Cardiac muscle cell (in vitro differentiated cells and primary cell): ENCODE data around the gene ARSI. TPM values are rescaled to one million over a fixed set of nuclear protein-coding genes. Genes with fewer than 3 reads are reported as not detected.
A peak's percentile ranks its signal among the peaks of the same experiment; 100 is the strongest.

Experiments used
- DNase-seq, 2 donors: peaks; one replicate each; pipeline versions ENCODE4 v3.0.0 to v3.0.0-alpha.2; 2010 to 2017; ENCODE audit warnings: low read depth in 1 of 2, low spot score in 1 of 2
- H3K27ac ChIP-seq: fragments of 200-600 bp; sonication (generic); 2 replicates; pipeline ENCODE4 v1.5.1; 2016
- H3K27me3 ChIP-seq: fragments of 200-600 bp; sonication (generic); 2 replicates; pipeline ENCODE4 v1.6.0; 2016; ENCODE audit warnings: control low read depth
- H3K36me3 ChIP-seq: fragments of 200-600 bp; sonication (generic); 2 replicates; pipeline ENCODE4 v1.5.1; 2016; ENCODE audit warnings: control low read depth
- H3K4me1 ChIP-seq: fragments of 200-600 bp; sonication (generic); 2 replicates; pipeline ENCODE4 v1.8.1; 2017; ENCODE audit warnings: low read depth, mild to moderate bottlenecking, mixed run types
- H3K4me3 ChIP-seq: fragments of 200-600 bp; sonication (generic); 2 replicates; pipeline ENCODE4 v1.5.1; 2016; ENCODE audit warnings: mild to moderate bottlenecking
- H3K9me3 ChIP-seq: fragments of 200-600 bp; sonication (generic); 2 replicates; pipeline ENCODE4 v1.5.1; 2017; ENCODE audit warnings: low read depth, mild to moderate bottlenecking, control low read depth
- polyA plus RNA-seq: library from polyadenylated mRNA; unstranded; fragments of >200 nt; fragmentation: Nextera tagmentation; extraction: Ambion mirVana; gene quantifications from 2 replicates; pipeline ENCODE4 v1.2.1, GENCODE V29; 2016
- total RNA-seq: library from RNA; depleted of rRNA; stranded (reverse); fragments of >200 nt; gene quantifications from 2 replicates; pipeline ENCODE4 v1.2.3, GENCODE V29; 2016
- TF ChIP-seq, protein P1 (sequence below): IDR thresholded peaks from 2 replicates; pipeline ENCODE4 v1.5.1; 2012; ENCODE audit warnings: low read depth, mild to moderate bottlenecking, low read length

The ARSI gene
- total and polyA plus RNA-seq, 2 experiments from 2014 or later, result 2.1 to 3.3 TPM

DNA sequence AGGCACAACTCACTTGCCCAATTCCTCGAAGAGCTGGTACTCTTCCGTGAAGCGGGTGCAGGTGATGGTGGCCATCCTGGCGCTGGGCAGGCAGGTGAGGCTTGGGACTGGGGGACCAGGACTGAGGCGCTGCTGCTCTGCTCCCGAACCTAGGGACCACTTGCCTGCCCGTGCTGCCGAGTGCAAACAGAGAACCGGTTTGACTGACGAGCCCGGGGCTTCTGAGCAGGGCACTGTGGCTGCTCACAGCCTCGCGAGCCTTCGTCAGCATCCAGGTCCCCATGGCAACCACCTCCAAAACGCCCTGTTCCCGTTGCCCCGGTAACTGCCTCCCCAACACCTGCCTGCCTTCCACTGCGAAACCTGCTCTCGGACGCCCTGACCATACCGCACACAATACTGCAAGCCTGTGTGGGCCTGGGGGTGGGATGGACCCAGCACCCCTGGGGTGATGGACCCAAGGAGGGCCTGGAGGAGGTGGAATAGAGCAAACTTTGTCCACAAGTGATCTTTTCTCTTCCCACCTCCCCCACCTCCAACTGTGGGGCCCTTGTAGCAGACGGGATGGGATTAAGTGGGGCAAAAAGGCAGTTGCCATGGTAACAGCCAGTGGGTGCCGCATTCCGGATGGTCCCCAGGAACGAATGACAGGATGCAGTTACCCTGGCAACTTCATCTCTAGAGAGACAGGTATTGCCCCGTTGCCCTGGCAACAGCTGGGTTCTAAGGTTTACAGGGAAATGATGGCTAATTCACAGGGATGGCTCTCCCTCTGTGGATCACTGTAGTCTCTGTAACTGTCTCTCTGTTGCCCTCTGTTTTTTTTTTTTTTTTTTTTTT, 12.9 kb downstream of the ARSI start, which contains the start of gene CAMK2A:
Gene CAMK2A, minus strand, starts transcription at position 223 of the 840 bp plus-strand sequence. Its CDS starts 148 bp downstream, at position 75.
- H3K9me3 ChIP-seq, result no peaks in the 10 kb centered on the region
- no peak within 1 kb of the TSS for H3K27ac ChIP-seq
- no peak within 1 kb of the TSS for H3K4me3 ChIP-seq
- H3K27me3 ChIP-seq, result peaks cover 10% of the 10 kb centered on the region
- TF ChIP-seq, protein P1, sequence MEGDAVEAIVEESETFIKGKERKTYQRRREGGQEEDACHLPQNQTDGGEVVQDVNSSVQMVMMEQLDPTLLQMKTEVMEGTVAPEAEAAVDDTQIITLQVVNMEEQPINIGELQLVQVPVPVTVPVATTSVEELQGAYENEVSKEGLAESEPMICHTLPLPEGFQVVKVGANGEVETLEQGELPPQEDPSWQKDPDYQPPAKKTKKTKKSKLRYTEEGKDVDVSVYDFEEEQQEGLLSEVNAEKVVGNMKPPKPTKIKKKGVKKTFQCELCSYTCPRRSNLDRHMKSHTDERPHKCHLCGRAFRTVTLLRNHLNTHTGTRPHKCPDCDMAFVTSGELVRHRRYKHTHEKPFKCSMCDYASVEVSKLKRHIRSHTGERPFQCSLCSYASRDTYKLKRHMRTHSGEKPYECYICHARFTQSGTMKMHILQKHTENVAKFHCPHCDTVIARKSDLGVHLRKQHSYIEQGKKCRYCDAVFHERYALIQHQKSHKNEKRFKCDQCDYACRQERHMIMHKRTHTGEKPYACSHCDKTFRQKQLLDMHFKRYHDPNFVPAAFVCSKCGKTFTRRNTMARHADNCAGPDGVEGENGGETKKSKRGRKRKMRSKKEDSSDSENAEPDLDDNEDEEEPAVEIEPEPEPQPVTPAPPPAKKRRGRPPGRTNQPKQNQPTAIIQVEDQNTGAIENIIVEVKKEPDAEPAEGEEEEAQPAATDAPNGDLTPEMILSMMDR, result no peak
- no peaks in the 10 kb centered on the region for H3K36me3 ChIP-seq
- no peaks in the 10 kb centered on the region for H3K4me1 ChIP-seq
- no peak for DNase-seq

DNA sequence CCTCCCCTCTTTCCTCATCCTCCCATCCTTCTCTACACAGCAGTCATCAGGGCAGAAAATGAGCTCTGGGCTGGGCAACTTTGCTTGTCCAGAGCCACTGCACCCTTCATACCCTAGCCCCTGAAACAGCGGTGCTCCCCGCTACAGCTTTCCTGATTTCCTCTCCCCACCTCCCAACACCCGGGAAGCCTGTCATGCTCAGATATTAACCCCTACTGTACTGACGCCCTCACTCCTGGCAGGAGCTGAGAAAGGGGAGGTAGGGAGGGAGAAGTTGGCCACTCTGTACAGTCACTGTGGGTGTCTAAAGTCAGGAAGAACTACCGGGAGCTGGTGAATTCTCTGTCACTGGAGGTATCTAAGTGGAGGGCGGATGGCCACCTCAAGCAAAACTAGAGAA, 13.9 kb downstream of the ARSI start:
- no peak overlapping the region for H3K27ac ChIP-seq
- H3K36me3 ChIP-seq, result no peaks in the 10 kb centered on the region
- H3K4me3 ChIP-seq, result no peak overlapping the region
- DNase-seq, result no peak
- peaks cover 10% of the 10 kb centered on the region for H3K27me3 ChIP-seq
- H3K4me1 ChIP-seq, result no peaks in the 10 kb centered on the region
- no peaks in the 10 kb centered on the region for H3K9me3 ChIP-seq
- TF ChIP-seq, protein P1, result no peak

DNA sequence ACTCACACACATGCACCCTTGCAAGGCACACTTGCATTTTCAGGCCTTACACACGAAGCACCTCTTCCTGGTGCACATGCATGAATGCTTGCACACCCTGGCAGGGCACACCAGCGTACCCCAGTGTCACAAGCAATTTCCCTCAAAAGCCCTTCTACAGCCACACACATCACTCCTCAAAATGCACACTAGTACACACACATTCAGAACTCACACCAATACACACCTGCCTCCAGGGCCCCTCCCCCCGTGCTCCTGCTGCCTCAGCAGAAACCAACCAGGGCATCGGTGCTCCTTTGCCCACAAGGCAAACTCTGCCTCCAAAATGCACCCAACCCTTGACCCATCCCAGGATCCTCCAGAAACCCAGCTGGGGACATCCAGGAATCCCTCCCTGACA, 14.3 kb downstream of the ARSI start:
- Histone ChIP-seq H3K4me3 (no peak overlapping the region), H3K27me3 (peaks cover 10% of the 10 kb centered on the region), H3K27ac (no peak overlapping the region), H3K9me3 (no peaks in the 10 kb centered on the region), H3K36me3 (no peaks in the 10 kb centered on the region), H3K4me1 (no peaks in the 10 kb centered on the region)
- TF ChIP-seq, protein P1, result no peak
- no peak for DNase-seq

DNA sequence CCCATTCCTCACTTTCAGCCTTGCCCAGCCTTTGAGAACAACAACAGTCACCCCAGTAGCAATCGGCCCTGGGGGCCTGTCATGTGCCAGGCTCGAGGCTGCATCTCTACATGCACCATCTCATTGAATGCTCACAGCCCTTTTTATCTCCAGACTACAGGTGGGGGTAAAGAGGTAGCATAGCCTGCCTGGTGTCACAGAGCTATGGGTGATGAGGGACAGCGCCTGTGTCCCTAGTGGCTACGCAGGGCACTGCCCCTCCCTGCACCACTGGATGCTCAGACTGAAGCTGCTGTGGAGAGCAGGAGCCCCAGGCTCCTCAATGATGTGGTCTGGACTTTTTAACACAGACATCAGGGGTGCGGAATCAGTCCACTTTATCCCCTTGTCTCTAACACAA, 15.9 kb downstream of the ARSI start:
- Histone ChIP-seq H3K4me3 (no peak overlapping the region), H3K27ac (no peak overlapping the region), H3K4me1 (no peaks in the 10 kb centered on the region), H3K27me3 (peaks cover 10% of the 10 kb centered on the region), H3K9me3 (no peaks in the 10 kb centered on the region), H3K36me3 (no peaks in the 10 kb centered on the region)
- peak in 1 of 2 donors; percentile 66 for DNase-seq
- TF ChIP-seq, protein P1, result peak; percentile 22

DNA sequence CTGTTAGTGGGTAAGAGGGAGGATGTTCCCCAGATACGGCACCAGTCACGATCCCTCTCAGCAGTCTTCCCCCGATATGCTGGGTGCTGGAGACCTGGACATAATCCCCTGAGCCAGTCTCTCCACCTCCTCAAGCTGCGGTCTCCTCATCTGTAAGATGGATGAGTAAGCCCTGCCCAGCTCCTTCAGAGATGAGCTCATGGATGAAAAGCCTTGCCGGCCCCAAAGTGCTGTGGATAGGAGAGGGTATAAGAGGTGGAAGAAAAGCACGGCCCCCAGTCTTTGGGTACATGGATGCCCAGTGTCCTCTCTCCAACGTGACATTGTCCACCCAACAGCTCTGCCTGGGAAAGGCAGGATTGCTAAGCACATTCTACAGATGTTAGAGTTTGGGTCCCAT, 17.6 kb downstream of the ARSI start:
- H3K27me3 ChIP-seq, result peaks cover 10% of the 10 kb centered on the region
- no peak for DNase-seq
- H3K4me3 ChIP-seq, result no peak overlapping the region
- TF ChIP-seq, protein P1, result no peak
- no peaks in the 10 kb centered on the region for H3K36me3 ChIP-seq
- no peaks in the 10 kb centered on the region for H3K4me1 ChIP-seq
- no peaks in the 10 kb centered on the region for H3K9me3 ChIP-seq
- no peak overlapping the region for H3K27ac ChIP-seq
